HK-2 (cell line): ENCODE results near the gene NDUFS4.
"Not testable (repeated sequence)": the region's sequence is repeated elsewhere in the genome, so short reads cannot be mapped to it uniquely, and the experiment has no call there.

Experiments used
- DNase-seq: peaks from one replicate; pipeline ENCODE4 v3.0.0-alpha.2; 2018; ENCODE audit not compliant: unreplicated experiment

The NDUFS4 gene

DNA sequence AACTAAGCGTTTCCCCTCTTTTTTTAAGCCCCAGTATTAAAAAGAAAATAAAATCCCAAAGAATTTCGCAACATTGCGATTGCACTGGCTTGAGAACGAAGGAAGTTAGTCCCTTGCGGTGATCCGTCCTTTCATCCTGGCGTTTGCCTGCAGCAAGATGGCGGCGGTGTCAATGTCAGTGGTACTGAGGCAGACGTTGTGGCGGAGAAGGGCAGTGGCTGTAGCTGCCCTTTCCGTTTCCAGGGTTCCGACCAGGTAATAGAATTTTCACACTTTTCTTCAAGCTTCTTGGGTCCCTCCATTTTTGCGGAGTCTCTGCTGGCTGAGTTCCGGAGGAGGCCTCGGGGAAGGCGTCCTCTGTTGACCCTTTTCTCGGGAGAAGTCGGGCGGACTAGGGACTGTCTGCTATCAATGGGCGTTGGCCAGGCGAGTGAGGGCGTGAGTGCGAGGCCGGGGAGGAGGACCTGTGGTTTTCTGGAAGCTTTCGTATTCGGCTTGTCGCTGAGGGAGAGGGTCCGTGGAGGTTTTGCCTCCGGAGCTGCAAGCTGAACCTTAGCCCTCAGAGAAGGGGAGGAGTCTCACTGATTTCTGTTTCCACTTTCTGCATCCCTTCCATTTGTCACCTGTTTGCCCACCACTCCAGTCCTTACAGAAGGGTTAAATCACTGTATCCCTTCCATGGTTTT, at the start of gene NDUFS4:
Gene NDUFS4, plus strand, starts transcription at position 134 of the 686 bp plus-strand sequence. Its CDS starts 24 bp downstream, at position 158.
- DNase-seq = peak; percentile 77

GRCh38 chr5:53512539-53512938, 47.9 kb upstream of the NDUFS4 start:
- no peak for DNase-seq

- no peak for DNase-seq
Measured at GRCh38 chr5:53515988-53516387, 44.5 kb upstream of the NDUFS4 start.

DNA sequence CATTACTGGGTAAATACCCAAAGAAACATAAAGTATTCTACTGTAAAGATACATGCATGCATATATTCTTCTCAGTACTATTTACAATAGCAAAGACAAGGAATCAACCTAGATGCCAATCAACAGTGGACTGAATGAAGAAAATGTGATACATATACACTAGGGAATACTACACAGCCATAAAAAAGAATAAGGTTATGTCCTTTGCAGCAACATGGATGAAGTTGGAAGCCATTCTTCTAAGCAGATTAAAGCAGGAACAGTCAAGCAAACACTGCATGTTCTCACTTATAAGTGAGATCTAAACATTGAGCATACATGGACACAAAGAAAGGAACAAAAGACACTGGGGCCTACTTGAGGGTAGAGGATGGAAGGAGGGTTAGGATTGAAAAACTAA, 39.6 kb upstream of the NDUFS4 start:
- no peak for DNase-seq

- no peak for DNase-seq
Measured at GRCh38 chr5:53537711-53538110, 22.7 kb upstream of the NDUFS4 start.

- not testable (repeated sequence) for DNase-seq
Measured at GRCh38 chr5:53540739-53541138, 19.7 kb upstream of the NDUFS4 start.

DNA sequence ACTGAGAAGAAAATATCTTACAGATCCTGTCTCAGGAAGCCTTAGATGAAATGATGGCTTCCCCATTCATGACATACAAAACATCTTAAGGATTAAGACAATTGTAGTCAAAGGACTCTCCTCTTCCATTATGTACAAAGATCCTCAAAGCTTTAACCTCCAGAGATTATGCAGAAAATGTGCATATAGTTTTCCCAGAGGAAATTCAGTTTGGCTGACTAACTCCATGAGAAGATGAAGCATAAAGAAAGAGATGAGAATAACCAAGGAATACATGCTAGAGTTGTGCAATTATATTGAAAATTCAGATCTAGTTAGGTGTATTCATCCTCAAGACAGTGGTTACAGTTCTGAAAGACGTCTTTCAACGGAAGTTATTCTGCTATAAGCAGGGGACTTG, 18.6 kb upstream of the NDUFS4 start:
- DNase-seq = no peak

- no peak for DNase-seq
Measured at GRCh38 chr5:53542926-53543325, 17.5 kb upstream of the NDUFS4 start.

- DNase-seq = no peak
Measured at GRCh38 chr5:53543401-53543800, 17.0 kb upstream of the NDUFS4 start.

DNA sequence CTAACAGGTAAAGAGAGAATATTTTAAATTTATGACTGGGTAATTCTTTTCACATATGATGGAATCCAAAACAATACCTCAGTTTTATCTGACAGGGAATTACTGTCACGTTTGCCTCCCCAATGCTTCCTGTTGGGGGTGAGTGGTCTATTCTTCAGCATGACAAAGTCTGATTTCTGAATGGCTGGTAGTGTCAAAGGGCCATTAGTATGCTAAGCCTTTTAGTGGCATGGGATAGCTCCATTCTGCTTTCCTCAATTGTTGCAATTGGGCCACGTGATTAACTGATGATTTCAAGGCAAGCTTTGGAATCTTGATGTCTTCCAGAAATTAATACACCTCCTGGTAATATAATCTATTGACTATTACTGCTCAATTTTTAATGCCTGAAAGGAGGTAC, 14.7 kb upstream of the NDUFS4 start:
- no peak for DNase-seq

- DNase-seq = no peak
Measured at GRCh38 chr5:53547226-53547625, 13.2 kb upstream of the NDUFS4 start.

GRCh38 chr5:53548501-53548900, 11.9 kb upstream of the NDUFS4 start:
- not testable (repeated sequence) for DNase-seq

DNA sequence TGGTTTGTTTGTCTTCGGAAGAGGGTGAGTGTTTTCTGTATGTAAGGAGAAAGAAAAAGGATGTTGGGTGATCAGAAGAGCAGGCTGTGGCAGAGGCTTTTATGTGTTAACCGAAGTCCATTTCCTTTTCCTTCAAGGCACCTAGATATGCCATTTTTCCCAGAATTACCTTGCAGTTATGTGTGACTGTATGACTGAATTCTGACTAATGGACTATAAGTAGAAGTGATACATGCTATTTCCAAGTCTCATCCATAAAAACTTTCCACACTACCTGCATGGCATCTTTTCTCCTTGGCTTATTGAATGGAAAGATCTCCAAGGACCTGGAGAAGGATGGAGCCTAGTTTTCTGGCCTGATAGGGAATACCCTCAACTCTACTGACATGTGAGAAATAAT, 10.6 kb upstream of the NDUFS4 start:
- no peak for DNase-seq

DNA sequence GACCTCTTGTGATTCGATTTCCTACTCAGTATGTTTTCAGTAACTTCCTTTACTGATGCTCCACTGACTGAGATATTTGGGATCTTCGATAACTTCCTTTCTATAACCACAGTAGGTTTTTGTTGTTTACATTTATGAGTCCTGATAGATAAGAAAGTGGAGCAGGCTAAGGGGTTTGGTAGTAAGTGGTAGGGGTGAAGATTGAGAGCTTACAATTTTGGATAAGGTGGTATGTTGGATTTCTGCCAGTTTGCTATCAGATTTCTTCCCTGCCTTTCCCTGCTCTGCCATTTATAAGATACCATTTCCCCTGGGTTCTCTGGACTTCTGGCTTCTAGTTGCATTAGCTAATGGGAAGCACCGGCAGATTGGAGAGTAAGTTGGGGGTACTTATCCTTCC, 7.9 kb upstream of the NDUFS4 start:
- DNase-seq = no peak

- DNase-seq = no peak
Measured at GRCh38 chr5:53554444-53554843, 6.0 kb upstream of the NDUFS4 start.

GRCh38 chr5:53555160-53555559, 5.3 kb upstream of the NDUFS4 start:
- no peak for DNase-seq

DNA sequence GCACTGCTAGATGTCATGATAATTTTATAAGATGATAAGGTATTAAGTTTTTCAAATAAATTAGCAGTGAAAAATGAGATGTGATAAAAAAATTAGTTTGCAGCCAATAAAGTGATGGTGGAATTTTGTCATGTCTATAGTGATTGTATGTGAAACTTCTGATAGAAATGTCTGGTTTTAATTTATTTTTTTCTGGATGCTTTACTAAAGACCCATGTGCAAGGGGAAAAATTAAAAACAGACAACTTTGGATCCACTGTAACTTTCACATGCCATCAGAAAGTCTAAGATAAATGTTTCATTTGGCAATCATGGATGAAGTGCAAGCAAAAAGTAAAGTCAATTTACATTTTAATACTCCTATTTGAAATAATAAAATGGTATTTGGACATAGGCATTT, 4.4 kb upstream of the NDUFS4 start:
- no peak for DNase-seq

DNA sequence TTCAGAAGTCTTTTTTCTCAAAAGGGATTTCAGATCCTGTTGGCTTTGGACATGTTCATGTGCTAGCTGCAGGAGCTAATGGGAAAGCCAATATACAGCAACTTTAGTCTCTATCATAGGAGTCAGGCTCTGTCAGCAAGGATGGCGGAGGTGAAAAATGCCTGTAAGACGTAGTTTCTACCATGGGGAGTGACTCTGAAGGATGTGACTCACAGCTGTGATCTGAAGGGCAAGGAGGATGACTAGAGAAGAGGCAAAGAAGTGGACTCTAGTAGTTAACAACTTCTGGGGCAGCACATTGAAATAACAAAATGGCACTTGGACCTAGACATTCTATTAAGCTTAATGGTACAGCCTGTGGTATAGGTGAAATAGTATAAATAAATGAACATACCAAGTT, 3.1 kb upstream of the NDUFS4 start:
- no peak for DNase-seq

- no peak for DNase-seq
Measured at GRCh38 chr5:53558966-53559365, 1.5 kb upstream of the NDUFS4 start.

GRCh38 chr5:53560028-53560427, 411 bp upstream of the NDUFS4 start:
- no peak for DNase-seq

- DNase-seq = no peak
Measured at GRCh38 chr5:53568401-53568800, 8.0 kb downstream of the NDUFS4 start.

DNA sequence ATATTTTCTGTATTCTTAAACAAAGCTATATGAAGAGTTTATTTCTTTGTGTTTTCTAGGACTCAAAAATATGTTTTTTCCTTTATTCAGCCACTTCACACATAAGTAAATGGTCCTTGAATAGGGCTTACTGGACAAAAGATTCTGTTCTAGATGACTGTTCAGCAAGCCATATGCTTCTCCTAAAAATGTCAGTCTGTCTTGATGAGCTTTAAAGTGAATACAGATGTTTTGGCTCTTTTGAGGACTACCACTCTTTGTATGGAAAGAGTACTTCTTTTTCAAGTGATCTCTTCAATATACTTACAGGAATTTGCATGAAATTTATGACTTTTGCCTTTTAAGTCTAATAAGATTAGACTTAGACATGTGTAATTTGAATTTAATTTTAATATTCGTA, 8.4 kb downstream of the NDUFS4 start:
- no peak for DNase-seq

DNA sequence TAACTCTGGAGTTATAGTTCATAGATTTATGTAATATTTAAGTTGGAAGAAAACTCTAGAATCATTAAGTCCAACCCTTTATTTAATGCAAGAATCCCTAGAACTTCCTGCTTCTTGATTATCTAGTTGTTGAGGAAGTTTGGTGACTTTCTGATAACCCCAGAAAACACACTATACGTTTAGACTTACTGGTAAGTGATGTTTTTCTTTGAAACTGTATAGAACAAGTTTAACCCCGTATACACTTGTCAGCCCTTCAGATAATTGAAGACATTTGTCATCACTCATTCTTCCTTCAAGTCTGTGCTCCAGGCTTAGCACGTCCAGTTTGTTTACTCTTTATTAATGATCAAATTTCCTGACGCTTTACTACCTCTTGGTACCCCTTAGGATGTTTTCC, 9.0 kb downstream of the NDUFS4 start:
- DNase-seq = no peak

DNA sequence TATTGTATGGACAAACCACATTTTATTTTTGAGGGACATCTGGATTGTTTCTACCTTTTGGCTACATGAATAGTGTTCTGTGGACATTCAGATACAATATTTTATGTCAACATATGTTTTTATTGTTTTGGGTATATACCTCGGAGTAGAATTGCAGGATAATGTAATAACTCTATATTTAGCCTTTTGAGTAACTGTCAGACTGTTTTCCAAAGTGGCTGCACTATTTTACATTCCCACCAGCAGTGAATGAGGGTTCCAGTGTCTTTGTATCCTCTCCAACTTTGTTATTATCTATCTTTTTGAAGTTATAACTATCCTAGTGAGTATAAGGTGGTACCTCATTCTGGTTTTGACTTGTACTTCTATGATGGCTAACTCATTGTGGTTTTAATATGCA, 11.0 kb downstream of the NDUFS4 start:
- no peak for DNase-seq
